Mesenchymal stem cell (in vitro differentiated cells and primary cell): ENCODE measurements around the gene SRGAP2B.
"Not testable (repeated sequence)": the region's sequence is repeated elsewhere in the genome, so short reads cannot be mapped to it uniquely, and the experiment has no call there.

Experiments used
- DNase-seq: peaks from one replicate; pipeline ENCODE4 v3.0.0-alpha.2; 2013
- H2AFZ ChIP-seq: one replicate; pipeline ENCODE4 v1.6.1; 2013; ENCODE audit warnings: low read depth, mild to moderate bottlenecking, control low read depth, inconsistent platforms, low read length, moderate library complexity
- H2AK5ac ChIP-seq: 2 replicates; pipeline ENCODE4 v1.6.1; 2013; ENCODE audit warnings: low read length, moderate library complexity, mild to moderate bottlenecking, inconsistent platforms; ENCODE audit not compliant: severe bottlenecking
- H2BK120ac ChIP-seq: one replicate; pipeline ENCODE4 v1.6.1; 2013; ENCODE audit warnings: low read depth, mild to moderate bottlenecking, inconsistent platforms, low read length, moderate library complexity
- H2BK12ac ChIP-seq, 2 experiments: one replicate each; pipeline ENCODE4 v1.6.1; 2013; ENCODE audit warnings: inconsistent platforms in 2 of 2, low read length in 2 of 2, mild to moderate bottlenecking in 2 of 2, moderate library complexity in 2 of 2, control low read depth in 1 of 2
- H2BK15ac ChIP-seq: one replicate; pipeline ENCODE4 v1.6.1; 2013; ENCODE audit warnings: mild to moderate bottlenecking, low read depth, inconsistent platforms; ENCODE audit not compliant: poor library complexity, severe bottlenecking
- H2BK5ac ChIP-seq: 2 replicates; pipeline ENCODE4 v1.6.1; 2013; ENCODE audit warnings: low read depth, mild to moderate bottlenecking, low read length, control low read depth, inconsistent platforms; ENCODE audit not compliant: poor library complexity, severe bottlenecking
- H3K14ac ChIP-seq, 2 experiments: one replicate each; pipeline ENCODE4 v1.6.1; 2013; ENCODE audit warnings: inconsistent platforms in 2 of 2, low read length in 2 of 2, control low read depth in 1 of 2, mild to moderate bottlenecking in 1 of 2, moderate library complexity in 1 of 2
- H3K18ac ChIP-seq, 2 experiments: one replicate each; pipeline ENCODE4 v1.6.1; 2013; ENCODE audit warnings: inconsistent platforms in 2 of 2, low read length in 2 of 2, control low read depth in 1 of 2, low read depth in 1 of 2, mild to moderate bottlenecking in 1 of 2
- H3K23ac ChIP-seq, 2 experiments: one replicate each; pipeline ENCODE4 v1.6.1; 2013; ENCODE audit warnings: inconsistent platforms in 2 of 2, low read length in 2 of 2, mild to moderate bottlenecking in 2 of 2, moderate library complexity in 2 of 2, control low read depth in 1 of 2
- H3K27ac ChIP-seq: 2 replicates; pipeline ENCODE4 v1.5.1; 2013; ENCODE audit warnings: mild to moderate bottlenecking, moderate library complexity, low read length, control low read depth, inconsistent platforms; ENCODE audit not compliant: poor library complexity, severe bottlenecking
- H3K27me3 ChIP-seq, 2 experiments: 2 replicates each; pipeline versions ENCODE4 v1.6.1 to v1.7.0; 2013; ENCODE audit warnings: low read length in 2 of 2, mild to moderate bottlenecking in 2 of 2, moderate library complexity in 2 of 2, control low read depth in 1 of 2, inconsistent platforms in 1 of 2; ENCODE audit not compliant: control insufficient read depth in 1 of 2, insufficient read depth in 1 of 2
- H3K36me3 ChIP-seq, 2 experiments: 2 replicates each; pipeline versions ENCODE4 v1.6.1 to v1.7.0; 2013; ENCODE audit warnings: low read length in 2 of 2, control low read depth in 1 of 2, inconsistent platforms in 1 of 2, low read depth in 1 of 2, mild to moderate bottlenecking in 1 of 2; ENCODE audit not compliant: insufficient read depth in 2 of 2, control insufficient read depth in 1 of 2
- H3K4ac ChIP-seq, 2 experiments: one replicate each; pipeline ENCODE4 v1.6.1; 2013; ENCODE audit warnings: inconsistent platforms in 2 of 2, low read length in 2 of 2, mild to moderate bottlenecking in 2 of 2, moderate library complexity in 2 of 2, control low read depth in 1 of 2, low read depth in 1 of 2
- H3K4me1 ChIP-seq: 2 replicates; pipeline ENCODE4 v1.6.1; 2013; ENCODE audit warnings: low read depth, low read length, control low read depth; ENCODE audit not compliant: control insufficient read depth, insufficient read depth
- H3K4me2 ChIP-seq: 2 replicates; pipeline ENCODE4 v1.6.1; 2013; ENCODE audit warnings: low read length, mild to moderate bottlenecking, inconsistent platforms; ENCODE audit not compliant: poor library complexity, severe bottlenecking
- H3K4me3 ChIP-seq, 2 experiments: 2 replicates each; pipeline versions ENCODE4 v1.5.1 to v1.7.0; 2013; ENCODE audit warnings: low read length in 2 of 2, mild to moderate bottlenecking in 2 of 2, control low read depth in 1 of 2, low read depth in 1 of 2; ENCODE audit not compliant: insufficient read depth in 1 of 2
- H3K79me1 ChIP-seq: replicated peaks from 2 replicates; pipeline ENCODE4 v1.6.1; 2013; ENCODE audit warnings: mild to moderate bottlenecking, control low read depth, low read length, inconsistent platforms; ENCODE audit not compliant: poor library complexity, severe bottlenecking
- H3K9ac ChIP-seq: 2 replicates; pipeline ENCODE4 v1.7.0; 2013; ENCODE audit warnings: mild to moderate bottlenecking, low read length, moderate library complexity
- H3K9me3 ChIP-seq: 2 replicates; pipeline ENCODE4 v1.7.0; 2013; ENCODE audit warnings: mild to moderate bottlenecking, low read length; ENCODE audit not compliant: control insufficient read depth
- H4K8ac ChIP-seq: one replicate; pipeline ENCODE4 v1.6.1; 2013; ENCODE audit warnings: inconsistent platforms, mild to moderate bottlenecking, low read length, moderate library complexity
- H4K91ac ChIP-seq: one replicate; pipeline ENCODE4 v1.6.1; 2013; ENCODE audit warnings: mild to moderate bottlenecking, low read length, inconsistent platforms
- WGBS: methylation state at CpG from one replicate; pipeline ENCODE4 v1.1.7; 2013; ENCODE audit warnings: mixed read lengths; 5-methylcytosine and 5-hydroxymethylcytosine counted together

SRGAP2B gene

DNA sequence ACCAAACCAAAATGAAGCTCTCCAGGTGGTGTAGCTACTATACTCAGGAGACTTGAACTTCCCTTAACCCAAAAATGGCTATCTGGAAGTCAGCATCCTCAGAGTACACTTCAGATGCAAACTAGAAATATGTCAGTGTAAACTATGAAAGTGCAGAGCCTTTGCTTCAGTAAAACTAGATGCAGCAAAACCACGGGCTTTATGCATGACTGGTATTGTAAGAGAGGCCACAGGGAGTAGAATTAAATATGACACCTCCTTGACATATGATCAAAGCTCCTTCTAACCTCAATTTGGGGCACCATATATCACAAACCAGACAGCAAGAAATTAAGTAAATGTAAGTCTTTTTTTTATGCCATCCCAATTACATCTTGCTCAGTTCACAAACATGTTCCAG lies 47.6 kb downstream of the SRGAP2B start:
- not testable (repeated sequence) for H3K79me1 ChIP-seq, H2BK12ac ChIP-seq, DNase-seq, H4K91ac ChIP-seq, H3K27ac ChIP-seq, H3K18ac ChIP-seq, H3K27me3 ChIP-seq, H2AK5ac ChIP-seq, H2BK15ac ChIP-seq, H4K8ac ChIP-seq, H3K4me3 ChIP-seq, H2BK5ac ChIP-seq, H3K9me3 ChIP-seq, H2BK120ac ChIP-seq, H3K36me3 ChIP-seq, H3K4me1 ChIP-seq, H3K14ac ChIP-seq, H3K4ac ChIP-seq, H3K9ac ChIP-seq, H2AFZ ChIP-seq, H3K23ac ChIP-seq, H3K4me2 ChIP-seq
- WGBS: no CpG with 5 or more reads among the region's 1 CpG

DNA sequence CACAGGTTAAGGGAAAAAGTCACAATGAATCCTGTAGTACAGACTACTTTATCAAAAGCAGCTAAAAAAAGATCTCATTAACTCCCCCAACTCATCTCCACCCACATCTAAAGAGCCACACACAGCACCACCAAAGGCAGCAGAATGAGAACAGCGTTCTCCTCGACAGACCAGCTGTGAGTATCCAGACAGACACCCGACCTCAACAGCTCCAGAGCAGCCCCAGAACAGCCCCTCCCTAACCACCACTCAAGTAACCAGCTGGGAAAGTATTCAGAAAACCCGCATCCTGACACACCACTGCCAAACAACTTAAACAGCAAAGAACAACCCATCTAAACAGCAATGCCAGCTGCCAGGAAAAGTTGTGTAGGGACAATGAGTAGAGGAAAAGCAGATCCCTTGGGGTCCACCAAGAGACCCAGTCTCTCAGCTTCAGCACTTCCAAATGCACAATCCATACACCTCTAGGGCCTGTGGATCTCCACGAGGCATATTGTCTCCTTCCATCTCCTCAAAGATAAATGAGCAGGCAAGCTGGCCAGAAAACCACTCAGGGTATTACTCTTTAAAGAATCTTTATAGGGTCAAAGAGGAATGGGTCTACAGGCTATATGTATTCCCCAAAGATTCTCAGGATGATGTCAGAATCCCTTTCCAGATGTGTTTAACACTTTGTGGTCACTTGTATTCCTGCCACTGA lies 49.4 kb downstream of the SRGAP2B start:
- not testable (repeated sequence) for H3K36me3 ChIP-seq, DNase-seq, H3K18ac ChIP-seq, H2BK12ac ChIP-seq, H3K4me2 ChIP-seq, H2AFZ ChIP-seq, H2BK120ac ChIP-seq, H3K79me1 ChIP-seq, H3K14ac ChIP-seq, H3K4ac ChIP-seq, H3K27me3 ChIP-seq, H2BK5ac ChIP-seq, H4K91ac ChIP-seq, H4K8ac ChIP-seq, H3K4me1 ChIP-seq, H3K4me3 ChIP-seq, H3K9ac ChIP-seq, H3K23ac ChIP-seq, H3K9me3 ChIP-seq, H2AK5ac ChIP-seq, H3K27ac ChIP-seq, H2BK15ac ChIP-seq
- no CpG with 5 or more reads among the region's 5 CpGs for WGBS

DNA sequence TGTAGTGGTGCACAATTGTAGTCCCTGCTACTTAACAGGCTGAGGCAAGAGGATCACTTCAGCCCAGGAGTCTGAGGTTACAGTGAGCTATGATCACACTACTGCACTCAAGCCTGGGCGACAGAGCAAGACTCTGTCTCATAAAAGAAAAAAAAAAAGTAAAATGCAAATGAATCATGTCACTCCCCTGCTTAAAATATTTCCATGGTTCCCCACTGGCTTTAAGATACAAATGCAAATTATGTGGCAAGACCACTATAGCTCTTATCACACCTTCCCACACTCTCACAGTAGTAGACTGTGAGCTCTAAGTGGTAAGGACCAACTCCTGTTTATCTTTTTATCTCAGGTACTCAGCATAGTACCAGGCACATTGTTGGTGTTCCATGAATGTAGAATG lies 53.6 kb downstream of the SRGAP2B start:
- not testable (repeated sequence) for H4K91ac ChIP-seq, H3K4me2 ChIP-seq, H3K27me3 ChIP-seq, H2BK12ac ChIP-seq, H3K9ac ChIP-seq, H3K4ac ChIP-seq, H4K8ac ChIP-seq, H2BK120ac ChIP-seq, H3K18ac ChIP-seq, H3K4me1 ChIP-seq, H3K79me1 ChIP-seq, H2AFZ ChIP-seq, H2BK15ac ChIP-seq, H3K4me3 ChIP-seq, H3K36me3 ChIP-seq, H2BK5ac ChIP-seq, H3K14ac ChIP-seq, H3K27ac ChIP-seq, H3K9me3 ChIP-seq, H3K23ac ChIP-seq, H2AK5ac ChIP-seq, DNase-seq
- whole genome bisulfite sequencing: no CpG with 5 or more reads among the region's 1 CpG

DNA sequence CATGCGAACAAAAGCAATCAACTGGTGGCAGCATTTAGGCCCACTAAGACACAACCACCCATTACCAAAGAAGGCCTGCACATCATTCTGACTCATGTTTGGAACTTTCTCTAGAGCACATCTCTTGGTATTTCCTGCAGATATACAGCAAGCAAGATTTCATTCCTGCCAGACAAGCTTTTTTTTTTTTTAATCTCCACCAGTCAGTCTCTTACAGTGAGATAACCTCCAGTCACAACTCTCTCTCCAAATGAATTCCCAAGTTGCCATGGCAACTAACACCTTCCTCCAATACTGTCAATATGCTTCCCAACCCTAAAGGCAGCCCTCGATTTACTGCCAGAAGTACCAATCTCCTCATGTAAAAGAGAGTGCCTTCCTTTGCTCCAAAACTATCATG lies 59.1 kb downstream of the SRGAP2B start:
- not testable (repeated sequence) for H3K79me1 ChIP-seq, H3K36me3 ChIP-seq, H3K27me3 ChIP-seq, H2BK12ac ChIP-seq, H4K8ac ChIP-seq, H3K4me3 ChIP-seq, H2AFZ ChIP-seq, DNase-seq, H2BK120ac ChIP-seq, H3K4ac ChIP-seq, H3K4me1 ChIP-seq, H2BK5ac ChIP-seq, H2BK15ac ChIP-seq, H3K9me3 ChIP-seq, H3K14ac ChIP-seq, H3K18ac ChIP-seq, H3K9ac ChIP-seq, H3K23ac ChIP-seq, H3K27ac ChIP-seq, H2AK5ac ChIP-seq, H4K91ac ChIP-seq, H3K4me2 ChIP-seq
- no CpG with 5 or more reads among the region's 2 CpGs for WGBS
